Endothelial cell of umbilical vein (primary cell): Measurements from ENCODE around the gene SMCO4. TPM values are rescaled to one million over a fixed set of nuclear protein-coding genes. Genes with fewer than 3 reads are reported as not detected.

Experiments
- BruUV-seq: library from RNA; stranded (reverse); fragments of 400-500 nt; replicated peaks from 2 replicates; lab custom pipeline; 2021; lab: Mats Ljungman, UMichigan
- CTCF ChIA-PET: fragments of 300-600, 350-600 bp; sonication (Branson Sonifier 250); formaldehyde crosslinking; loops from one replicate; lab custom pipeline; 2021; ENCODE audit warnings: antibody characterized with exemption, inconsistent platforms; lab: Charles Lee
- POLR2A ChIA-PET: fragments of 300-600, 350-600 bp; sonication (Branson Sonifier 250); formaldehyde crosslinking; loops from one replicate; lab custom pipeline; 2021; ENCODE audit warnings: antibody characterized with exemption, inconsistent platforms; lab: Charles Lee
- DNase-seq: peaks from one replicate; pipeline ENCODE4 v3.0.0-alpha.2; 2011; ENCODE audit warnings: low read depth, low spot score
- FAIRE-seq: peaks from 2 replicates; lab custom pipeline; 2011; peaks lifted over from hg19 to GRCh38; lab: Jason Lieb, UNC
- H2AFZ ChIP-seq: 2 replicates; pipeline ENCODE4 v1.6.0; 2012; ENCODE audit warnings: low read depth, low read length, control low read depth, inconsistent platforms
- H3K27ac ChIP-seq: 2 replicates; pipeline ENCODE4 v1.5.1; 2011; ENCODE audit warnings: low read depth, mild to moderate bottlenecking, control low read depth, low read length, moderate library complexity; ENCODE audit not compliant: insufficient read depth
- H3K27me3 ChIP-seq, 2 experiments: 2 replicates each; pipeline versions ENCODE4 v1.6.0 to v1.6.1; 2011; ENCODE audit warnings: low read length in 2 of 2, mixed read lengths in 1 of 2; ENCODE audit not compliant: control insufficient read depth in 2 of 2, insufficient read depth in 2 of 2
- H3K36me3 ChIP-seq, 2 experiments: 2 replicates in 1 of 2; 3 replicates in 1 of 2; pipeline ENCODE4 v1.5.1; 2011; ENCODE audit warnings: low read length in 2 of 2, mild to moderate bottlenecking in 1 of 2, moderate library complexity in 1 of 2; ENCODE audit not compliant: control insufficient read depth in 2 of 2, insufficient read depth in 2 of 2; ENCODE audit errors: extremely low read depth in 1 of 2
- H3K4me1 ChIP-seq: 3 replicates; pipeline ENCODE4 v1.5.1; 2011; ENCODE audit warnings: mild to moderate bottlenecking, low read length; ENCODE audit not compliant: control insufficient read depth, insufficient read depth; ENCODE audit errors: extremely low read depth
- H3K4me2 ChIP-seq: 2 replicates; pipeline ENCODE4 v1.6.1; 2011; ENCODE audit warnings: low read length, control low read depth, mixed read lengths; ENCODE audit not compliant: insufficient read depth
- H3K4me3 ChIP-seq, 3 experiments: fragments of 200-600 bp in 1 of 3; sonication (generic), shearing (Covaris generic) in 1 of 3; replicated peaks in 1 of 3; 2 replicates each; pipeline ENCODE4 v1.5.1; 2011 to 2016; ENCODE audit warnings: control low read depth in 3 of 3, low read length in 3 of 3, mild to moderate bottlenecking in 2 of 3, inconsistent platforms in 1 of 3, low read depth in 1 of 3, moderate library complexity in 1 of 3; ENCODE audit not compliant: insufficient read depth in 1 of 3
- H3K79me2 ChIP-seq: 2 replicates; pipeline ENCODE4 v1.6.0; 2012; ENCODE audit warnings: low read length, inconsistent platforms; ENCODE audit not compliant: control insufficient read depth, insufficient read depth
- H3K9ac ChIP-seq: replicated peaks from 2 replicates; pipeline ENCODE3; 2011; ENCODE audit warnings: low read length, control low read depth; ENCODE audit not compliant: insufficient read depth; ENCODE audit errors: extremely low read depth
- H3K9me1 ChIP-seq: replicated peaks from 3 replicates; pipeline ENCODE4 v1.6.0; 2011; ENCODE audit warnings: mild to moderate bottlenecking, low read length; ENCODE audit not compliant: control insufficient read depth, insufficient read depth; ENCODE audit errors: extremely low read depth
- H3K9me3 ChIP-seq: replicated peaks from 2 replicates; pipeline ENCODE4 v1.5.1; 2012; ENCODE audit warnings: low read length, inconsistent platforms; ENCODE audit not compliant: control insufficient read depth, insufficient read depth
- H4K20me1 ChIP-seq: replicated peaks from 2 replicates; pipeline ENCODE3; 2011; ENCODE audit warnings: mild to moderate bottlenecking, low read length; ENCODE audit not compliant: control insufficient read depth, insufficient read depth; ENCODE audit errors: extremely low read depth
- EZH2 ChIP-seq: IDR thresholded peaks from 2 replicates; pipeline ENCODE4 v1.6.1; 2012; ENCODE audit warnings: borderline replicate concordance, low read depth, mild to moderate bottlenecking, moderate library complexity, low read length, inconsistent platforms; ENCODE audit not compliant: severe bottlenecking
- FOS ChIP-seq: IDR thresholded peaks from 2 replicates; pipeline ENCODE4 v1.6.1; 2011; ENCODE audit warnings: mild to moderate bottlenecking, low read length, moderate library complexity, borderline replicate concordance; ENCODE audit not compliant: insufficient read depth
- GATA2 ChIP-seq: IDR thresholded peaks from 2 replicates; pipeline ENCODE4 v1.7.0; 2011; ENCODE audit warnings: low read depth, mild to moderate bottlenecking, moderate library complexity, mixed read lengths, low read length; ENCODE audit not compliant: insufficient read length, insufficient read depth
- JUN ChIP-seq: IDR thresholded peaks from 2 replicates; pipeline ENCODE4 v1.6.1; 2011; ENCODE audit warnings: borderline replicate concordance, low read depth; ENCODE audit not compliant: insufficient read length, insufficient read depth
- MYC ChIP-seq: IDR thresholded peaks from one replicate; pipeline ENCODE4 v1.6.1; 2011; ENCODE audit warnings: mild to moderate bottlenecking, low read depth, low read length
- POLR2A ChIP-seq: IDR thresholded peaks from 2 replicates; pipeline ENCODE4 v1.6.1; 2012; ENCODE audit warnings: low read depth, mild to moderate bottlenecking, control low read depth, low read length
- POLR2AphosphoS5 ChIP-seq: IDR thresholded peaks from 2 replicates; pipeline ENCODE4 v1.6.1; 2012; ENCODE audit warnings: low read depth, mild to moderate bottlenecking, control low read depth, low read length, moderate library complexity; ENCODE audit not compliant: insufficient read depth
- dilution Hi-C: fragments of 300-500 bp; cut with MboI; formaldehyde crosslinking; loops from one replicate; pipeline ENCODE4 v1.15.0; 2019; ENCODE audit warnings: low sequenced_read_pairs; ENCODE audit not compliant: extremely low pct_ligation_motif_present
- intact Hi-C: fragments of 100-400 bp; cut with micrococcal nuclease; formaldehyde crosslinking; loops from one replicate; pipeline ENCODE4 v1.10.0; 2022
- polyA plus RNA-seq, 4 experiments: library from polyadenylated mRNA; depleted of rRNA in 3 of 4; stranded (reverse) in 3 of 4; unstranded in 1 of 4; fragments of >200 nt; gene quantifications; 2 replicates each; pipeline versions ENCODE4 v1.2.1 to v1.2.3, GENCODE V29; 2011 to 2012; ENCODE audit warnings: missing spikeins in 1 of 4
- total RNA-seq: library from RNA; stranded (reverse); gene quantifications from 2 replicates; pipeline ENCODE4 v1.2.3, GENCODE V29; 2021
- TF ChIP-seq, protein P1 (sequence below), 2 donors: IDR thresholded peaks; 1 replicate in 1 of 2; 2 replicates in 1 of 2; pipeline ENCODE4 v1.5.1; 2011; ENCODE audit warnings: low read length in 2 of 2, mild to moderate bottlenecking in 2 of 2, moderate library complexity in 2 of 2, control low read depth in 1 of 2, inconsistent platforms in 1 of 2, low read depth in 1 of 2; ENCODE audit not compliant: insufficient read depth in 1 of 2; ENCODE audit errors: extremely low read depth in 1 of 2
- TF ChIP-seq, protein P2 (sequence below): IDR thresholded peaks from 2 replicates; pipeline ENCODE4 v1.6.1; 2011; ENCODE audit not compliant: insufficient read depth, insufficient read length

Gene SMCO4
- total and polyA plus RNA-seq, 2 donors (not counting 3 experiments of a cell fraction or from before 2014, with no cell fraction given): 14.0 to 21.3 TPM

DNA sequence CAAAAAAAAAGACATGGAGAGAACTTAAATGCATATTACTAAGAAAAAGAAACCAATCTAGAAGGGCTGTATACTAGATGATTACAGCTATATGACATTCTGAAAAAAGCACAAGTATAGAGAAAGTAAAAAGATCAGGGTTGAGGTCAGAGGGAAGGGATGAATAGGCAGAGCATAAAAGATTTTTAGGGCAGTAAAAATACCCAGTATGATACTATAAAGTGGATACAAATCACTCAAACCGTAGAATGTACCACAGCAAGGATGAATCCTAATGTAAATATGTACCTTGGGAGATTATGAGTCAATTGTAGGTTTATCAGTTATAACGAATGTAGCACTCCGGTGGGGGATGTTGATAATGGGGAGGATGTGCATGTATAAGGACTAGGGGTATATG is 29.4 kb upstream of the SMCO4 start:
- Histone ChIP-seq H2AFZ (no peak overlapping the region), H4K20me1 (no peaks in the 10 kb centered on the region), H3K4me1 (no peaks in the 10 kb centered on the region), H3K27ac (no peak overlapping the region), H3K27me3 (no peaks in the 10 kb centered on the region), H3K79me2 (no peaks in the 10 kb centered on the region), H3K36me3 (no peaks in the 10 kb centered on the region), H3K9me3 (no peaks in the 10 kb centered on the region), H3K9ac (no peak overlapping the region), H3K9me1 (no peaks in the 10 kb centered on the region), H3K4me2 (no peak overlapping the region), H3K4me3 (no peak overlapping the region)
- no peak for DNase-seq
- ChIA-PET CTCF (no interaction called here), POLR2A (no interaction called here)
- dilution Hi-C loops (no loop called here), intact Hi-C loops (no loop called here)
- FAIRE-seq: no peak
- no TSS peak for BruUV-seq
- no peak for TF ChIP-seq EZH2
- TF ChIP-seq FOS: no peak
- TF ChIP-seq, protein P1, sequence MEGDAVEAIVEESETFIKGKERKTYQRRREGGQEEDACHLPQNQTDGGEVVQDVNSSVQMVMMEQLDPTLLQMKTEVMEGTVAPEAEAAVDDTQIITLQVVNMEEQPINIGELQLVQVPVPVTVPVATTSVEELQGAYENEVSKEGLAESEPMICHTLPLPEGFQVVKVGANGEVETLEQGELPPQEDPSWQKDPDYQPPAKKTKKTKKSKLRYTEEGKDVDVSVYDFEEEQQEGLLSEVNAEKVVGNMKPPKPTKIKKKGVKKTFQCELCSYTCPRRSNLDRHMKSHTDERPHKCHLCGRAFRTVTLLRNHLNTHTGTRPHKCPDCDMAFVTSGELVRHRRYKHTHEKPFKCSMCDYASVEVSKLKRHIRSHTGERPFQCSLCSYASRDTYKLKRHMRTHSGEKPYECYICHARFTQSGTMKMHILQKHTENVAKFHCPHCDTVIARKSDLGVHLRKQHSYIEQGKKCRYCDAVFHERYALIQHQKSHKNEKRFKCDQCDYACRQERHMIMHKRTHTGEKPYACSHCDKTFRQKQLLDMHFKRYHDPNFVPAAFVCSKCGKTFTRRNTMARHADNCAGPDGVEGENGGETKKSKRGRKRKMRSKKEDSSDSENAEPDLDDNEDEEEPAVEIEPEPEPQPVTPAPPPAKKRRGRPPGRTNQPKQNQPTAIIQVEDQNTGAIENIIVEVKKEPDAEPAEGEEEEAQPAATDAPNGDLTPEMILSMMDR (IDR thresholded peaks at IDR 0.05; ENCODE audit: extremely low read depth in 1 of 2, insufficient read depth in 1 of 2, low read depth in 1 of 2, low read length in 2 of 2): no peak
- TF ChIP-seq MYC: no peak

DNA sequence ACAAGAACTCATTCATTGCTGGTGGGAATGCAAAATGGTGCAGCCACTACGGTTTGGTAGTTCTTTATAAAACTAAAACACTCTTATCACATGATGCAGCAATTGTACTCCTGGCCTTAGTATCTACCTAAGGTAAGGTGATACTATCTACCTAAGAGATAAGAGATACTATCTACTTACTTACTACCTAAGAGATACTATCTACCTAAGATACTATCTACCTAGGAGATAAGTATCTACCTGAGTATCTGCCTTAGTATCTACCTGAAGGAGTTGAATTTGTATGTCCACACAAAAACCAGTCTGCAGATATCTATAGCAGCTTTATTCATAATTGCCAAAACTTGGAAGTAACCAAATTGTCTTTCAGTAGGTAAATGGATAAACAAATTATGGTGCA is 29.0 kb upstream of the SMCO4 start:
- no peaks in the 10 kb centered on the region for H3K36me3 ChIP-seq
- FAIRE-seq: no peak
- no TSS peak for BruUV-seq

More for the DNA sequence above, 29.0 kb upstream of the SMCO4 start:
- Histone ChIP-seq H3K79me2 (no peaks in the 10 kb centered on the region), H3K27me3 (no peaks in the 10 kb centered on the region), H3K4me1 (no peaks in the 10 kb centered on the region), H3K27ac (no peak overlapping the region), H3K9ac (no peak overlapping the region), H2AFZ (no peak overlapping the region), H3K4me2 (no peak overlapping the region), H4K20me1 (no peaks in the 10 kb centered on the region), H3K4me3 (no peak overlapping the region), H3K9me1 (no peaks in the 10 kb centered on the region), H3K9me3 (no peaks in the 10 kb centered on the region)
- ChIA-PET POLR2A (no interaction called here), CTCF (no interaction called here)
- dilution Hi-C loops: no loop called here
- intact Hi-C loops: no loop called here
- no peak for DNase-seq
- TF ChIP-seq EZH2: no peak
- TF ChIP-seq, protein P2, sequence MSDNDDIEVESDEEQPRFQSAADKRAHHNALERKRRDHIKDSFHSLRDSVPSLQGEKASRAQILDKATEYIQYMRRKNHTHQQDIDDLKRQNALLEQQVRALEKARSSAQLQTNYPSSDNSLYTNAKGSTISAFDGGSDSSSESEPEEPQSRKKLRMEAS: no peak
- no peak for TF ChIP-seq GATA2
- no peak for TF ChIP-seq POLR2AphosphoS5
- no peak for TF ChIP-seq FOS
- TF ChIP-seq POLR2A: no peak
- no peak for TF ChIP-seq MYC
- TF ChIP-seq, protein P1 (IDR thresholded peaks at IDR 0.05; ENCODE audit: extremely low read depth in 1 of 2, insufficient read depth in 1 of 2, low read depth in 1 of 2, low read length in 2 of 2): no peak
- TF ChIP-seq JUN: no peak
